Osteoblast (primary cell): ENCODE measurements around the gene RRP1. TPM values are rescaled to one million over a fixed set of nuclear protein-coding genes. Genes with fewer than 3 reads are reported as not detected.

Source experiments
- DNase-seq: peaks from one replicate; pipeline ENCODE4 v3.0.0; 2011; ENCODE audit warnings: low spot score, mixed read lengths; ENCODE audit not compliant: insufficient read length; ENCODE audit errors: missing footprints
- H2AFZ ChIP-seq: 2 replicates; pipeline ENCODE4 v1.6.0; 2011; ENCODE audit warnings: mild to moderate bottlenecking, low read length
- H3K27ac ChIP-seq: 2 replicates; pipeline ENCODE4 v1.5.1; 2011; ENCODE audit warnings: mild to moderate bottlenecking, low read depth, low read length, moderate library complexity
- H3K27me3 ChIP-seq: 2 replicates; pipeline ENCODE4 v1.6.0; 2012; ENCODE audit warnings: mild to moderate bottlenecking, control low read depth, inconsistent platforms, low read length, moderate library complexity; ENCODE audit not compliant: insufficient read depth
- H3K36me3 ChIP-seq: 2 replicates; pipeline ENCODE4 v1.5.1; 2011; ENCODE audit warnings: mild to moderate bottlenecking, low read length, control low read depth, moderate library complexity; ENCODE audit not compliant: insufficient read depth
- H3K4me1 ChIP-seq: 2 replicates; pipeline ENCODE4 v1.5.1; 2011; ENCODE audit warnings: mild to moderate bottlenecking, low read length, control low read depth, moderate library complexity; ENCODE audit not compliant: insufficient read depth
- H3K4me2 ChIP-seq: 2 replicates; pipeline ENCODE4 v1.6.0; 2011; ENCODE audit warnings: mild to moderate bottlenecking, low read length; ENCODE audit not compliant: insufficient read depth
- H3K4me3 ChIP-seq: fragments of 200-600 bp; sonication (generic); 3 replicates; pipeline ENCODE4 v1.5.1; 2012; ENCODE audit warnings: mild to moderate bottlenecking, low read length, inconsistent platforms; ENCODE audit not compliant: insufficient read depth
- H3K79me2 ChIP-seq: 2 replicates; pipeline ENCODE4 v1.6.0; 2012; ENCODE audit warnings: mild to moderate bottlenecking, low read length, control low read depth, inconsistent platforms; ENCODE audit not compliant: insufficient read depth
- H3K9me3 ChIP-seq: 2 replicates; pipeline ENCODE4 v1.5.1; 2011; ENCODE audit warnings: low read depth, low read length, control low read depth
- H4K20me1 ChIP-seq: 2 replicates; pipeline ENCODE4 v1.6.0; 2012; ENCODE audit warnings: mild to moderate bottlenecking, low read length, control low read depth; ENCODE audit not compliant: insufficient read depth
- CTCF ChIP-seq: IDR thresholded peaks from 2 replicates; pipeline ENCODE4 v1.5.1; 2011; ENCODE audit warnings: mild to moderate bottlenecking, low read depth, low read length, moderate library complexity; ENCODE audit errors: extremely low read depth
- total RNA-seq: library from RNA; depleted of rRNA; stranded (reverse); fragments of >200 nt; gene quantifications from 2 replicates; pipeline ENCODE4 v1.2.3, GENCODE V29; 2012

The RRP1 gene
- total RNA-seq, 1 donor, result 18.5 TPM

DNA sequence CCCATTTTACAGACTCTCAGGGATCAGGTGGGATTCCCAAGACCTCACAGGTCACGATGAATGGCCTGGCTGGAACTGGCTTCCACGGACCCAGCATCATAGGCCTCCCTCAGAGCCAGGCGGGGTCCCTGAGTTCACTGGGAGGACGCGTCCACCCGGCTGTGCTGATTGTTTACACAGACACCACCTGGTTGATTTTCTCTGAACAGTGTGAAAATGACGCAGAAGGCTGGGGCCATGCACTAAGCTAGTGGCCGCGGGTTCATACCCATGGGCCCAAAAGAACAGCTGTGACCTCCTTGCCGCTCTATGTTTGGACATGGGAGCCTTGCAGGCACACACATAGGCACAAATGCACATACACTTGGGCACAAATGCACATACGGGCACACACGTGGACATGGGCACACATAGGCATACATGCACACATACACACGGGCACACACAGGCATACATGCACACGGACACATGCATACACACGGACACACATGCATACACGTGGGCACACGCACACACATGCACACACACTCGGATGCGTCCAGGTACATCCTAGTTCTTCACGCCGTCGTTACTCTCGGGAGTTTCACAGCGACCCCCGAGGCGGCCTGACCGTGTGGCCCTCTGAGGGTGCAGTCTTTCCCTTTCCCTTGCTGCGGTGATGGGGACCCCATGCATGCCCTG is 36.5 kb upstream of the RRP1 start:
- peaks cover 79% of the 10 kb centered on the region for H3K36me3 ChIP-seq
- peaks cover 11% of the 10 kb centered on the region for H4K20me1 ChIP-seq
- TF ChIP-seq CTCF, result no peak
- H3K9me3 ChIP-seq, result no peaks in the 10 kb centered on the region
- H3K79me2 ChIP-seq, result peaks cover 5% of the 10 kb centered on the region
- H3K4me2 ChIP-seq, result no peak overlapping the region
- no peak overlapping the region for H3K4me3 ChIP-seq
- no peak for DNase-seq
- no peak overlapping the region for H2AFZ ChIP-seq
- H3K4me1 ChIP-seq, result peaks cover 4% of the 10 kb centered on the region
- H3K27ac ChIP-seq, result no peak overlapping the region
- no peaks in the 10 kb centered on the region for H3K27me3 ChIP-seq

- no peaks in the 10 kb centered on the region for H3K27me3 ChIP-seq
- peaks cover 81% of the 10 kb centered on the region for H3K36me3 ChIP-seq
- no peak overlapping the region for H3K4me2 ChIP-seq
- peaks cover 5% of the 10 kb centered on the region for H3K79me2 ChIP-seq
- H2AFZ ChIP-seq, result no peak overlapping the region
- peaks cover 10% of the 10 kb centered on the region for H3K4me1 ChIP-seq
- H3K27ac ChIP-seq, result no peak overlapping the region
- no peak for TF ChIP-seq CTCF
- H3K4me3 ChIP-seq, result no peak overlapping the region
- H4K20me1 ChIP-seq, result peaks cover 11% of the 10 kb centered on the region
- no peaks in the 10 kb centered on the region for H3K9me3 ChIP-seq
- DNase-seq, result no peak
These were observed 36.0 kb upstream of the RRP1 start for GRCh38 chr21:43753439-43753799.

- no peaks in the 10 kb centered on the region for H3K27me3 ChIP-seq
- DNase-seq, result no peak
- no peaks in the 10 kb centered on the region for H3K9me3 ChIP-seq
- no peak overlapping the region for H3K4me3 ChIP-seq
- TF ChIP-seq CTCF, result no peak
- H3K79me2 ChIP-seq, result peaks cover 5% of the 10 kb centered on the region
- no peak overlapping the region for H3K4me2 ChIP-seq
- peaks cover 83% of the 10 kb centered on the region for H3K36me3 ChIP-seq
- peaks cover 10% of the 10 kb centered on the region for H3K4me1 ChIP-seq
- H4K20me1 ChIP-seq, result peaks cover 11% of the 10 kb centered on the region
- no peak overlapping the region for H2AFZ ChIP-seq
- H3K27ac ChIP-seq, result no peak overlapping the region
These were observed 34.2 kb upstream of the RRP1 start for GRCh38 chr21:43754948-43755781.
